Endothelial cell of umbilical vein (primary cell): ENCODE data around the gene MAP3K15. TPM values are rescaled to one million over a fixed set of nuclear protein-coding genes. Genes with fewer than 3 reads are reported as not detected.

Source experiments
- BruUV-seq: library from RNA; stranded (reverse); fragments of 400-500 nt; replicated peaks from 2 replicates; lab custom pipeline; 2021; lab: Mats Ljungman, UMichigan
- CTCF ChIA-PET: fragments of 300-600, 350-600 bp; sonication (Branson Sonifier 250); formaldehyde crosslinking; loops from one replicate; lab custom pipeline; 2021; ENCODE audit warnings: antibody characterized with exemption, inconsistent platforms; lab: Charles Lee
- POLR2A ChIA-PET: fragments of 300-600, 350-600 bp; sonication (Branson Sonifier 250); formaldehyde crosslinking; loops from one replicate; lab custom pipeline; 2021; ENCODE audit warnings: antibody characterized with exemption, inconsistent platforms; lab: Charles Lee
- DNase-seq: peaks from one replicate; pipeline ENCODE4 v3.0.0-alpha.2; 2011; ENCODE audit warnings: low read depth, low spot score
- FAIRE-seq: peaks from 2 replicates; lab custom pipeline; 2011; peaks lifted over from hg19 to GRCh38; lab: Jason Lieb, UNC
- H2AFZ ChIP-seq: 2 replicates; pipeline ENCODE4 v1.6.0; 2012; ENCODE audit warnings: low read depth, low read length, control low read depth, inconsistent platforms
- H3K27ac ChIP-seq: 2 replicates; pipeline ENCODE4 v1.5.1; 2011; ENCODE audit warnings: low read depth, mild to moderate bottlenecking, control low read depth, low read length, moderate library complexity; ENCODE audit not compliant: insufficient read depth
- H3K27me3 ChIP-seq, 2 experiments: 2 replicates each; pipeline versions ENCODE4 v1.6.0 to v1.6.1; 2011; ENCODE audit warnings: low read length in 2 of 2, mixed read lengths in 1 of 2; ENCODE audit not compliant: control insufficient read depth in 2 of 2, insufficient read depth in 2 of 2
- H3K36me3 ChIP-seq, 2 experiments: 2 replicates in 1 of 2; 3 replicates in 1 of 2; pipeline ENCODE4 v1.5.1; 2011; ENCODE audit warnings: low read length in 2 of 2, mild to moderate bottlenecking in 1 of 2, moderate library complexity in 1 of 2; ENCODE audit not compliant: control insufficient read depth in 2 of 2, insufficient read depth in 2 of 2; ENCODE audit errors: extremely low read depth in 1 of 2
- H3K4me1 ChIP-seq: 3 replicates; pipeline ENCODE4 v1.5.1; 2011; ENCODE audit warnings: mild to moderate bottlenecking, low read length; ENCODE audit not compliant: control insufficient read depth, insufficient read depth; ENCODE audit errors: extremely low read depth
- H3K4me2 ChIP-seq: 2 replicates; pipeline ENCODE4 v1.6.1; 2011; ENCODE audit warnings: low read length, control low read depth, mixed read lengths; ENCODE audit not compliant: insufficient read depth
- H3K4me3 ChIP-seq, 3 experiments: fragments of 200-600 bp in 1 of 3; sonication (generic), shearing (Covaris generic) in 1 of 3; replicated peaks in 1 of 3; 2 replicates each; pipeline ENCODE4 v1.5.1; 2011 to 2016; ENCODE audit warnings: control low read depth in 3 of 3, low read length in 3 of 3, mild to moderate bottlenecking in 2 of 3, inconsistent platforms in 1 of 3, low read depth in 1 of 3, moderate library complexity in 1 of 3; ENCODE audit not compliant: insufficient read depth in 1 of 3
- H3K79me2 ChIP-seq: 2 replicates; pipeline ENCODE4 v1.6.0; 2012; ENCODE audit warnings: low read length, inconsistent platforms; ENCODE audit not compliant: control insufficient read depth, insufficient read depth
- H3K9ac ChIP-seq: replicated peaks from 2 replicates; pipeline ENCODE3; 2011; ENCODE audit warnings: low read length, control low read depth; ENCODE audit not compliant: insufficient read depth; ENCODE audit errors: extremely low read depth
- H3K9me1 ChIP-seq: replicated peaks from 3 replicates; pipeline ENCODE4 v1.6.0; 2011; ENCODE audit warnings: mild to moderate bottlenecking, low read length; ENCODE audit not compliant: control insufficient read depth, insufficient read depth; ENCODE audit errors: extremely low read depth
- H3K9me3 ChIP-seq: replicated peaks from 2 replicates; pipeline ENCODE4 v1.5.1; 2012; ENCODE audit warnings: low read length, inconsistent platforms; ENCODE audit not compliant: control insufficient read depth, insufficient read depth
- H4K20me1 ChIP-seq: replicated peaks from 2 replicates; pipeline ENCODE3; 2011; ENCODE audit warnings: mild to moderate bottlenecking, low read length; ENCODE audit not compliant: control insufficient read depth, insufficient read depth; ENCODE audit errors: extremely low read depth
- CTCF ChIP-seq, 2 donors: IDR thresholded peaks; 1 replicate in 1 of 2; 2 replicates in 1 of 2; pipeline ENCODE4 v1.5.1; 2011; ENCODE audit warnings: low read length in 2 of 2, mild to moderate bottlenecking in 2 of 2, moderate library complexity in 2 of 2, control low read depth in 1 of 2, inconsistent platforms in 1 of 2, low read depth in 1 of 2; ENCODE audit not compliant: insufficient read depth in 1 of 2; ENCODE audit errors: extremely low read depth in 1 of 2
- EZH2 ChIP-seq: IDR thresholded peaks from 2 replicates; pipeline ENCODE4 v1.6.1; 2012; ENCODE audit warnings: borderline replicate concordance, low read depth, mild to moderate bottlenecking, moderate library complexity, low read length, inconsistent platforms; ENCODE audit not compliant: severe bottlenecking
- FOS ChIP-seq: IDR thresholded peaks from 2 replicates; pipeline ENCODE4 v1.6.1; 2011; ENCODE audit warnings: mild to moderate bottlenecking, low read length, moderate library complexity, borderline replicate concordance; ENCODE audit not compliant: insufficient read depth
- GATA2 ChIP-seq: IDR thresholded peaks from 2 replicates; pipeline ENCODE4 v1.7.0; 2011; ENCODE audit warnings: low read depth, mild to moderate bottlenecking, moderate library complexity, mixed read lengths, low read length; ENCODE audit not compliant: insufficient read length, insufficient read depth
- JUN ChIP-seq: IDR thresholded peaks from 2 replicates; pipeline ENCODE4 v1.6.1; 2011; ENCODE audit warnings: borderline replicate concordance, low read depth; ENCODE audit not compliant: insufficient read length, insufficient read depth
- MAX ChIP-seq: IDR thresholded peaks from 2 replicates; pipeline ENCODE4 v1.6.1; 2011; ENCODE audit not compliant: insufficient read depth, insufficient read length
- MYC ChIP-seq: IDR thresholded peaks from one replicate; pipeline ENCODE4 v1.6.1; 2011; ENCODE audit warnings: mild to moderate bottlenecking, low read depth, low read length
- POLR2A ChIP-seq: IDR thresholded peaks from 2 replicates; pipeline ENCODE4 v1.6.1; 2012; ENCODE audit warnings: low read depth, mild to moderate bottlenecking, control low read depth, low read length
- POLR2AphosphoS5 ChIP-seq: IDR thresholded peaks from 2 replicates; pipeline ENCODE4 v1.6.1; 2012; ENCODE audit warnings: low read depth, mild to moderate bottlenecking, control low read depth, low read length, moderate library complexity; ENCODE audit not compliant: insufficient read depth
- dilution Hi-C: fragments of 300-500 bp; cut with MboI; formaldehyde crosslinking; loops from one replicate; pipeline ENCODE4 v1.15.0; 2019; ENCODE audit warnings: low sequenced_read_pairs; ENCODE audit not compliant: extremely low pct_ligation_motif_present
- intact Hi-C: fragments of 100-400 bp; cut with micrococcal nuclease; formaldehyde crosslinking; loops from one replicate; pipeline ENCODE4 v1.10.0; 2022
- polyA plus RNA-seq, 4 experiments: library from polyadenylated mRNA; depleted of rRNA in 3 of 4; stranded (reverse) in 3 of 4; unstranded in 1 of 4; fragments of >200 nt; gene quantifications; 2 replicates each; pipeline versions ENCODE4 v1.2.1 to v1.2.3, GENCODE V29; 2011 to 2012; ENCODE audit warnings: missing spikeins in 1 of 4
- total RNA-seq: library from RNA; stranded (reverse); gene quantifications from 2 replicates; pipeline ENCODE4 v1.2.3, GENCODE V29; 2021

MAP3K15 gene
- total and polyA plus RNA-seq, 2 donors (not counting 3 experiments of a cell fraction or from before 2014, with no cell fraction given): 0.01 to 0.09 TPM

- Histone ChIP-seq H4K20me1 (no peaks in the 10 kb centered on the region), H2AFZ (no peak overlapping the region), H3K4me2 (no peak overlapping the region), H3K9ac (no peak overlapping the region), H3K4me3 (no peak overlapping the region), H3K4me1 (no peaks in the 10 kb centered on the region), H3K9me1 (no peaks in the 10 kb centered on the region), H3K36me3 (no peaks in the 10 kb centered on the region), H3K27ac (no peak overlapping the region), H3K9me3 (no peaks in the 10 kb centered on the region), H3K27me3 (no peaks in the 10 kb centered on the region), H3K79me2 (no peaks in the 10 kb centered on the region)
- TF ChIP-seq EZH2 (no peak), MYC (no peak), MAX (no peak), POLR2AphosphoS5 (no peak), POLR2A (no peak), CTCF (IDR thresholded peaks at IDR 0.05; ENCODE audit: extremely low read depth in 1 of 2, insufficient read depth in 1 of 2, low read depth in 1 of 2, low read length in 2 of 2) (no peak), FOS (no peak), GATA2 (no peak), JUN (no peak)
- DNase-seq (no peak), FAIRE-seq (no peak)
- intact Hi-C loops: no loop called here
- BruUV-seq: no TSS peak
- CTCF ChIA-PET: interaction anchor here (1.3 kb wide), 1 partner anchor 333 kb away, joined by 4 read pairs; no protein-coding TSS in a partner anchor
- dilution Hi-C loops: no loop called here
- POLR2A ChIA-PET: no interaction called here
Observed at GRCh38 chrX:19555236-19555635, 39.9 kb upstream of the MAP3K15 start.
